A549 (cell line): ENCODE results near the gene MAX. TPM values are rescaled to one million over a fixed set of nuclear protein-coding genes. Genes with fewer than 3 reads are reported as not detected.
A peak's percentile ranks its signal among the peaks of the same experiment; 100 is the strongest.

Source experiments
- ATAC-seq, 2 experiments: fragments of 200-7000 bp in 1 of 2; fragments of >200 bp in 1 of 2; cut with Nextera tagmentation in 1 of 2; cut with Tn5 transposase in 1 of 2; 3 replicates each; pipeline versions ENCODE4 v1.8.0 to v1.9.1; 2018 to 2020; ENCODE audit warnings: mild to moderate bottlenecking in 1 of 2, moderate library complexity in 1 of 2
- CTCF ChIA-PET: fragments of 300-600 bp; sonication (Branson Sonifier 250); formaldehyde crosslinking; extraction: SDS; loops from one replicate; lab custom pipeline; 2021; ENCODE audit warnings: antibody characterized with exemption, inconsistent platforms; lab: Yijun Ruan, JAX
- POLR2A ChIA-PET: fragments of 350-600 bp; formaldehyde crosslinking; extraction: SDS; loops from one replicate; lab custom pipeline; 2021; ENCODE audit warnings: antibody characterized with exemption, inconsistent platforms; lab: Yijun Ruan, JAX
- DNase-seq, 2 experiments: peaks; one replicate each; pipeline versions ENCODE4 v3.0.0 to v3.0.0-alpha.2; 2011 to 2016; ENCODE audit warnings: low read depth in 1 of 2, low spot score in 1 of 2
- FAIRE-seq: peaks from 2 replicates; lab custom pipeline; 2011; peaks lifted over from hg19 to GRCh38; lab: Jason Lieb, UNC
- H3K27ac ChIP-seq, 2 experiments: fragments of >200 bp; sonication (Bioruptor Twin); formaldehyde crosslinking; 3 replicates each; pipeline ENCODE4 v1.5.1; 2016 to 2017
- H3K4me1 ChIP-seq: fragments of >200 bp; sonication (Bioruptor Twin); formaldehyde crosslinking; 3 replicates; pipeline ENCODE4 v1.6.1; 2016
- H3K4me2 ChIP-seq: fragments of >200 bp; sonication (Bioruptor Twin); formaldehyde crosslinking; 3 replicates; pipeline ENCODE4 v1.6.1; 2016
- H3K4me3 ChIP-seq: fragments of >200 bp; sonication (Bioruptor Twin); formaldehyde crosslinking; 3 replicates; pipeline ENCODE4 v1.5.1; 2016
- H3K9me3 ChIP-seq: fragments of >200 bp; sonication (Bioruptor Twin); formaldehyde crosslinking; 3 replicates; pipeline ENCODE4 v1.6.1; 2016
- CBX8 ChIP-seq: fragments of 200-600 bp; sonication (generic); IDR thresholded peaks from 2 replicates; pipeline ENCODE4 v1.6.1; 2016
- EHMT2 ChIP-seq: fragments of 200-600 bp; sonication (generic); IDR thresholded peaks from 2 replicates; pipeline ENCODE4 v1.6.1; 2016; ENCODE audit warnings: antibody characterized with exemption, low read depth, mild to moderate bottlenecking, moderate library complexity
- ELK1 ChIP-seq: fragments of 150-350 bp; IDR thresholded peaks from 2 replicates; pipeline ENCODE4 v1.6.1; 2014; ENCODE audit warnings: low read depth, mild to moderate bottlenecking, low read length
- FOSL2 ChIP-seq, 2 experiments: fragments of 450-650 bp in 1 of 2; fragments of >200 bp in 1 of 2; sonication (Bioruptor Twin) in 1 of 2; formaldehyde crosslinking; IDR thresholded peaks; 2 replicates each; pipeline versions ENCODE4 v1.5.0 to v1.6.1; 2016 to 2020; ENCODE audit warnings: mild to moderate bottlenecking in 1 of 2, moderate library complexity in 1 of 2
- HEYL ChIP-seq: fragments of 250-450 bp; sonication (Bioruptor Pico); IDR thresholded peaks from 2 replicates; pipeline ENCODE4 v1.8.0; 2021; ENCODE audit warnings: mild to moderate bottlenecking, moderate library complexity
- HOXB13 ChIP-seq: fragments of 250-450 bp; sonication (Bioruptor Pico); IDR thresholded peaks from 2 replicates; pipeline ENCODE4 v1.5.0; 2020; ENCODE audit warnings: low read depth, mild to moderate bottlenecking, moderate library complexity
- KDM1A ChIP-seq: fragments of 200-600 bp; sonication (generic); IDR thresholded peaks from 2 replicates; pipeline ENCODE4 v1.6.1; 2016; ENCODE audit warnings: low read depth, mild to moderate bottlenecking
- MAFK ChIP-seq: fragments of 450-650 bp; IDR thresholded peaks from 2 replicates; pipeline ENCODE4 v1.6.1; 2014; ENCODE audit not compliant: partially characterized antibody
- SREBF2 ChIP-seq: fragments of 450-650 bp; IDR thresholded peaks from 2 replicates; pipeline ENCODE4 v1.6.1; 2014; ENCODE audit warnings: mild to moderate bottlenecking, moderate library complexity
- TP53 ChIP-seq: fragments of 250-450 bp; sonication (Bioruptor Pico); IDR thresholded peaks from 2 replicates; pipeline ENCODE4 v1.5.0; 2021; ENCODE audit warnings: mild to moderate bottlenecking, moderate library complexity
- ZFP36 ChIP-seq: fragments of 450-650 bp; IDR thresholded peaks from 2 replicates; pipeline ENCODE4 v1.6.1; 2014; ENCODE audit warnings: borderline replicate concordance; ENCODE audit not compliant: partially characterized antibody
- ZSCAN20 ChIP-seq: fragments of 250-450 bp; sonication (Bioruptor Pico); IDR thresholded peaks from 2 replicates; pipeline ENCODE4 v1.8.0; 2022; ENCODE audit warnings: mild to moderate bottlenecking, moderate library complexity
- WGBS: methylation state at CpG from one replicate; pipeline ENCODE4 v1.1.6; 2017; ENCODE audit errors: missing lambda C conversion rate; 5-methylcytosine and 5-hydroxymethylcytosine counted together
- polyA plus RNA-seq, 4 experiments: library from polyadenylated mRNA; depleted of rRNA in 3 of 4; stranded (reverse); fragments of >200 nt; fragmentation: RNase III in 1 of 4; extraction: RNeasy Plus Mini Kit Qiagen cat#74134 plus additional on column Dnase treatment in 1 of 4; gene quantifications; 2 replicates in 3 of 4; 3 replicates in 1 of 4; pipeline ENCODE4 v1.2.3, GENCODE V29; 2011 to 2017

MAX gene
- polyA plus RNA-seq, 2 of the 4 experiments (the other 2 are of a cell fraction): 44.0 to 53.2 TPM

GRCh38 chr14:65115615-65116014 is 13.3 kb upstream of the MAX start (continued):
- TF ChIP-seq ELK1: no peak
- TF ChIP-seq CBX8: no peak

GRCh38 chr14:65110525-65110924 is 8.2 kb upstream of the MAX start:
- Histone ChIP-seq H3K4me1 (no peaks in the 10 kb centered on the region), H3K27ac (no peak overlapping the region), H3K4me3 (no peak overlapping the region), H3K4me2 (no peak overlapping the region), H3K9me3 (no peaks in the 10 kb centered on the region)
- ATAC-seq (no peak), DNase-seq (no peak), FAIRE-seq (no peak)
- ChIA-PET CTCF (interaction anchor here (1.0 kb wide), 1 partner anchor 54 kb away, joined by 3 read pairs; no protein-coding TSS in a partner anchor), POLR2A (no interaction called here)
- no peak for TF ChIP-seq ELK1
- 56% methylated on average over 5 of the region's 5 CpGs for WGBS

GRCh38 chr14:65109357-65109756 is 7.0 kb upstream of the MAX start:
- ATAC-seq (no peak), FAIRE-seq (no peak), DNase-seq (no peak)
- H3K4me3 ChIP-seq: no peak overlapping the region
- no peaks in the 10 kb centered on the region for H3K9me3 ChIP-seq
- WGBS: 66% methylated on average over 4 of the region's 4 CpGs
- TF ChIP-seq SREBF2 (no peak), ZFP36 (peak; percentile 45)
- no peaks in the 10 kb centered on the region for H3K4me1 ChIP-seq
- CTCF ChIA-PET: no interaction called here
- no peak overlapping the region for H3K4me2 ChIP-seq
- POLR2A ChIA-PET: no interaction called here
- no peak overlapping the region for H3K27ac ChIP-seq

- H3K4me3 ChIP-seq: no peak overlapping the region
- DNase-seq (no peak), ATAC-seq (no peak), FAIRE-seq (no peak)
- no peaks in the 10 kb centered on the region for H3K9me3 ChIP-seq
- H3K27ac ChIP-seq: no peak overlapping the region
- H3K4me2 ChIP-seq: no peak overlapping the region
- H3K4me1 ChIP-seq: no peaks in the 10 kb centered on the region
- 88% methylated on average over 1 of the region's 1 CpG for WGBS
- POLR2A ChIA-PET: no interaction called here
- CTCF ChIA-PET: interaction anchor here (0.7 kb wide), 1 partner anchor 27 kb away, joined by 3 read pairs; no protein-coding TSS in a partner anchor
- TF ChIP-seq ZFP36: no peak
- TF ChIP-seq HEYL (CRISPR knock-in tag): no peak
- TF ChIP-seq KDM1A: no peak
- TF ChIP-seq MAFK: no peak
Observed at GRCh38 chr14:65107200-65107599, 4.9 kb upstream of the MAX start.

- CTCF ChIA-PET: interaction anchor here (0.7 kb wide), 2 partner anchors 19 to 27 kb away, joined by 3 read pairs; no protein-coding TSS in a partner anchor
- no peak for ATAC-seq
- Histone ChIP-seq H3K27ac (no peak overlapping the region), H3K4me2 (no peak overlapping the region), H3K4me3 (no peak overlapping the region), H3K4me1 (no peaks in the 10 kb centered on the region), H3K9me3 (no peaks in the 10 kb centered on the region)
- FAIRE-seq: no peak
- WGBS: 10% methylated on average over 1 of the region's 1 CpG
- no peak for DNase-seq
- POLR2A ChIA-PET: no interaction called here
- TF ChIP-seq HEYL (CRISPR knock-in tag) (no peak), HOXB13 (no peak), EHMT2 (no peak)
Observed at GRCh38 chr14:65106736-65107135, 4.4 kb upstream of the MAX start.

GRCh38 chr14:65106316-65106715 is 4.0 kb upstream of the MAX start:
- FAIRE-seq (no peak), ATAC-seq (no peak), DNase-seq (no peak)
- no peak overlapping the region for H3K27ac ChIP-seq
- WGBS: 83% methylated on average over 4 of the region's 4 CpGs
- ChIA-PET CTCF (interaction anchor here (0.7 kb wide), 2 partner anchors 19 to 28 kb away, joined by 3 read pairs; no protein-coding TSS in a partner anchor), POLR2A (no interaction called here)
- H3K9me3 ChIP-seq: no peaks in the 10 kb centered on the region
- no peaks in the 10 kb centered on the region for H3K4me1 ChIP-seq
- TF ChIP-seq FOSL2 (IDR thresholded peaks at IDR 0.05): no peak
- no peak for TF ChIP-seq FOSL2 (CRISPR knock-in tag; IDR thresholded peaks at IDR 0.05)
- no peak for TF ChIP-seq TP53 (CRISPR knock-in tag)
- no peak for TF ChIP-seq ZSCAN20
- no peak overlapping the region for H3K4me2 ChIP-seq
- H3K4me3 ChIP-seq: no peak overlapping the region
